HL-60 (cell line): Measurements from ENCODE around the gene METTL23.
"Not testable (repeated sequence)": the region's sequence is repeated elsewhere in the genome, so short reads cannot be mapped to it uniquely, and the experiment has no call there.

Source experiments
- DNase-seq, 2 experiments: peaks; one replicate each; pipeline ENCODE4 v3.0.0-alpha.2; 2010 to 2020; ENCODE audit warnings: low read depth in 1 of 2, low spot score in 1 of 2
- H3K27ac ChIP-seq: fragments of 250-450 bp; sonication (Bioruptor Pico); replicated peaks from 2 replicates; pipeline ENCODE4 v1.5.1; 2020; ENCODE audit warnings: mild to moderate bottlenecking, moderate library complexity
- H3K27me3 ChIP-seq: fragments of 250-450 bp; sonication (Bioruptor Pico); 2 replicates; pipeline ENCODE4 v1.5.1; 2021; ENCODE audit warnings: mild to moderate bottlenecking, moderate library complexity; ENCODE audit not compliant: insufficient read depth, poor library complexity, severe bottlenecking
- H3K4me3 ChIP-seq: replicated peaks from 2 replicates; pipeline ENCODE4 v1.5.1; 2011; ENCODE audit warnings: mild to moderate bottlenecking, control low read depth, low read length; ENCODE audit not compliant: insufficient read depth
- CTCF ChIP-seq: IDR thresholded peaks from one replicate; pipeline ENCODE4 v1.5.1; 2011; ENCODE audit warnings: low read length, control low read depth, inconsistent platforms; ENCODE audit not compliant: insufficient read depth
- GABPA ChIP-seq: IDR thresholded peaks from 2 replicates; pipeline ENCODE4 v1.6.1; 2012; ENCODE audit warnings: low read depth
- POLR2AphosphoS5 ChIP-seq: IDR thresholded peaks from 2 replicates; pipeline ENCODE4 v1.6.1; 2012; ENCODE audit warnings: low read depth
- REST ChIP-seq: IDR thresholded peaks from 2 replicates; pipeline ENCODE4 v1.6.1; 2012; ENCODE audit warnings: low read depth; ENCODE audit not compliant: insufficient replicate concordance
- SPI1 ChIP-seq: IDR thresholded peaks from 2 replicates; pipeline ENCODE4 v1.6.1; 2012; ENCODE audit warnings: low read depth, mild to moderate bottlenecking, borderline replicate concordance

METTL23 gene

GRCh38 chr17:76697702-76698465 lies 28.8 kb upstream of the METTL23 start:
- Histone ChIP-seq H3K4me3 (no peak overlapping the region), H3K27ac (no peak overlapping the region), H3K27me3 (no peaks in the 10 kb centered on the region)
- DNase-seq = no peak
- TF ChIP-seq SPI1 (no peak), GABPA (no peak), POLR2AphosphoS5 (no peak), CTCF (no peak), REST (no peak)

- not testable (repeated sequence) for H3K27ac ChIP-seq, H3K27me3 ChIP-seq, DNase-seq, H3K4me3 ChIP-seq
Measured at GRCh38 chr17:76698466-76698977, 28.1 kb upstream of the METTL23 start.

GRCh38 chr17:76700270-76700616 lies 26.4 kb upstream of the METTL23 start:
- Histone ChIP-seq H3K27me3 (no peaks in the 10 kb centered on the region), H3K4me3 (no peak overlapping the region), H3K27ac (no peak overlapping the region)
- no peak for DNase-seq
- TF ChIP-seq GABPA (no peak), POLR2AphosphoS5 (no peak), SPI1 (no peak), REST (no peak), CTCF (no peak)

GRCh38 chr17:76700617-76701470 lies 25.8 kb upstream of the METTL23 start:
- DNase-seq = no peak
- H3K27ac ChIP-seq = no peak overlapping the region
- H3K4me3 ChIP-seq = no peak overlapping the region
- TF ChIP-seq REST = no peak
- no peak for TF ChIP-seq CTCF
- no peak for TF ChIP-seq POLR2AphosphoS5
- TF ChIP-seq GABPA = no peak
- TF ChIP-seq SPI1 = no peak
- no peaks in the 10 kb centered on the region for H3K27me3 ChIP-seq
